Lung (tissue), 16 donors: ENCODE data around the gene NOL12. TPM values are rescaled to one million over a fixed set of nuclear protein-coding genes. Genes with fewer than 3 reads are reported as not detected.
A peak's percentile ranks its signal among the peaks of the same experiment; 100 is the strongest.

ENCODE experiments used
- ATAC-seq: fragments of 200-7000 bp; cut with Tn5 transposase; one replicate; pipeline ENCODE4 v1.9.1; 2020; ENCODE audit warnings: moderate number of reproducible peaks; ENCODE audit not compliant: insufficient read depth, low FRiP score
- DNase-seq, 3 donors: peaks; one replicate each; pipeline ENCODE4 v3.0.0-alpha.2; 2013 to 2017
- H3K27ac ChIP-seq, 2 donors: one replicate each; pipeline ENCODE4 v1.5.1; 2013; ENCODE audit warnings: mild to moderate bottlenecking in 2 of 2, moderate library complexity in 2 of 2, control low read depth in 1 of 2, inconsistent platforms in 1 of 2, low read depth in 1 of 2, low read length in 1 of 2
- H3K27me3 ChIP-seq, 3 donors: one replicate each; pipeline ENCODE4 v1.5.1; 2013; ENCODE audit warnings: low read length in 2 of 3; ENCODE audit not compliant: control insufficient read depth in 3 of 3, insufficient read depth in 3 of 3
- H3K36me3 ChIP-seq, 4 donors: one replicate each; pipeline ENCODE4 v1.5.1; 2013; ENCODE audit warnings: low read length in 4 of 4, mild to moderate bottlenecking in 1 of 4, moderate library complexity in 1 of 4; ENCODE audit not compliant: control insufficient read depth in 4 of 4, insufficient read depth in 4 of 4
- H3K4me1 ChIP-seq, 5 donors: one replicate each; pipeline ENCODE4 v1.5.1; 2013; ENCODE audit warnings: low read length in 5 of 5, mild to moderate bottlenecking in 2 of 5, moderate library complexity in 1 of 5; ENCODE audit not compliant: control insufficient read depth in 5 of 5, insufficient read depth in 5 of 5
- H3K4me3 ChIP-seq: one replicate; pipeline ENCODE4 v1.5.1; 2013; ENCODE audit warnings: mild to moderate bottlenecking, control low read depth, moderate library complexity
- H3K9ac ChIP-seq, 2 donors: one replicate each; pipeline ENCODE4 v1.5.1; 2013; ENCODE audit warnings: low read length in 2 of 2, control low read depth in 1 of 2; ENCODE audit not compliant: insufficient read depth in 1 of 2
- H3K9me3 ChIP-seq, 4 donors: one replicate each; pipeline ENCODE4 v1.5.1; 2013; ENCODE audit warnings: low read length in 3 of 4, mild to moderate bottlenecking in 1 of 4, moderate library complexity in 1 of 4; ENCODE audit not compliant: control insufficient read depth in 4 of 4, insufficient read depth in 3 of 4
- WGBS, 2 donors: extraction: QIAGEN DNeasy Blood & Tissue Kit; methylation state at CpG; one replicate each; pipeline ENCODE4 v1.1.7; 2013; 5-methylcytosine and 5-hydroxymethylcytosine counted together
- long read RNA-seq, 5 donors: transcript quantifications; one replicate each; lab custom pipeline, GENCODE V29; 2026
- polyA plus RNA-seq, 2 donors: library from polyadenylated mRNA; stranded (reverse); fragments of 200-250 nt; gene quantifications; one replicate each; pipeline ENCODE4 v1.2.1, GENCODE V29; 2013
- total RNA-seq, 2 donors: library from RNA; depleted of rRNA in 1 of 2; stranded (reverse); fragments of >200 nt in 1 of 2; gene quantifications; one replicate each; pipeline ENCODE4 v1.2.1, GENCODE V29; 2014 to 2021
- TF ChIP-seq, protein P1 (sequence below): IDR thresholded peaks from 2 replicates; pipeline ENCODE4 v1.5.1; 2012; ENCODE audit warnings: mild to moderate bottlenecking; ENCODE audit errors: control extremely low read depth, extremely low read depth
- donor health status: control.
- donor health status: control.
- donor health status: Bipolar disorder and iron deficiency.
- donor health status: healthy.
- donor health status: DM: yes; HTN: yes; CAD: no.

Gene NOL12
- 10 to 100 TPM; 14.5 to 27.4 TPM for total RNA-seq
- polyA plus RNA-seq, result 10 to 100 TPM; 31.5 to 37.0 TPM
- long read RNA-seq, donor 1, transcript NOL12-201 (6 exons, 2,854 nt), result minor isoform, 7 of 19 reads
- long read RNA-seq, donor 1, transcript NOL12-202 (7 exons, 945 nt), result major isoform, 11 of 19 reads
- long read RNA-seq, donor 1, partial matches to known transcripts, result 0 of 19 reads
- long read RNA-seq, donor 1, other reads (novel, unspliced or antisense), result 0 of 19 reads
- long read RNA-seq, donor 2, partial matches to known transcripts, result 0 of 7 reads
- long read RNA-seq, donor 2, other reads (novel, unspliced or antisense), result 0 of 7 reads
- long read RNA-seq, donor 3, transcript NOL12-202 (7 exons, 945 nt), result major isoform, 6 of 8 reads
- long read RNA-seq, donor 3, partial matches to known transcripts, result 0 of 8 reads
- long read RNA-seq, donor 3, other reads (novel, unspliced or antisense), result 0 of 8 reads
- long read RNA-seq, donor 4, transcript NOL12-202 (7 exons, 945 nt), result major isoform, 8 of 11 reads
- long read RNA-seq, donor 4, partial matches to known transcripts, result 0 of 11 reads
- long read RNA-seq, donor 4, other reads (novel, unspliced or antisense), result 0 of 11 reads
- long read RNA-seq, donor 5, transcript NOL12-202 (7 exons, 945 nt), result major isoform, 10 of 29 reads
- long read RNA-seq, donor 5, partial matches to known transcripts, result 13 of 29 reads
- long read RNA-seq, donor 5, other reads (novel, unspliced or antisense), result 0 of 29 reads

DNA sequence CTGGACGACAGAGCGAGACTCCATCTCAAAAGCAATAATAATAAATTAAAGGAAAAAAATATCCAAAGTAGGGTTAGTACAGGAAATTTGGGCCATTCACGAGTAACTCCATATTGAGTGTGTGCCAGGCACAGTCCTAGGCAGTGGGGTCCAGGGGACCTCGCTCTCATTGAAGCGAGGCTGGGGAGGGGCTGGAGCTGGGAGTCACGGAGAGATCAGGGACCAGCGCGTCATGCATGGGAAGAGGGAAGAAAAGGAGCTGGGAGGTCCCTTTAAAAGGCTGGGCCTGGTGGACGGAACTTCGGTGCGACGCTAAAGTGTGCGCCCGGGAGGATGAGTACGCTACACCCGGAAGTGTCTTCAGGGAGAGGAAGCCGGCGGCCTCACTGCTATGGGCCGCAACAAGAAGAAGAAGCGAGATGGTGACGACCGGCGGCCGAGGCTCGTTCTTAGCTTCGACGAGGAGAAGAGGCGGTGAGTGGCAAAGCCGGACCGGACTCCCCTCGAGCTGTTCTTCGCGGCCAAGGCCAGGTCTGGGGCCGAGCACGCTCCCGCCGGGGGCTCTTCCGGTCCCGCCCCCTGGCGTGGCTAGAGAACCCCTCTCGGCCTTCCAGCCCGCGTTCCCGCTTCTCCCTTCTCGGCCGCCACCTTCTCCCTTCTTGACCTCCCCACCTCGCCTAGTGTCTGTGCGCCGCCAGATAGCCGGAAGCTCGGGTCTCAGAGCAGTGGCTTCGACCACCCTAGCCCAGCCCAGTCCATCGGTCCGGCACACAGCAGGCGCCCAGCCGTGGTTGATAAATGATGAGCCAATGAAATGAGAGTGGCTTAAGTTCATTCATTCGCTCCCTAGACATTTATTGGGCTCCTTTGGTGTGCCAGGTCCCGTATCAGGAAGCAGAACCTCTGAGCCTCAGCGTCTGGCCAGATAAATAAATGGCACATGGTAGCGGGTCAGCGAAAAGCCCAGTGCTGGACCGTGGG, at the start of gene NOL12:
TSS of gene NOL12 (plus strand) at position 342 of the 981 bp plus-strand sequence. CDS start at position 392, 50 bp downstream.
- Histone ChIP-seq H3K9me3 (no peaks in the 10 kb centered on the region), H3K4me1 (peaks cover 0 to 10% (median 4%) of the 10 kb centered on the region in 5 donors), H3K9ac (peak within 1 kb of the TSS; percentile 50 to 71), H3K27ac (peak within 1 kb of the TSS; percentile 77 to 92), H3K27me3 (no peaks in the 10 kb centered on the region), H3K36me3 (peaks cover 0 to 24% (median 9%) of the 10 kb centered on the region in 4 donors), H3K4me3 (peak within 1 kb of the TSS; percentile 91)
- TF ChIP-seq, protein P1, sequence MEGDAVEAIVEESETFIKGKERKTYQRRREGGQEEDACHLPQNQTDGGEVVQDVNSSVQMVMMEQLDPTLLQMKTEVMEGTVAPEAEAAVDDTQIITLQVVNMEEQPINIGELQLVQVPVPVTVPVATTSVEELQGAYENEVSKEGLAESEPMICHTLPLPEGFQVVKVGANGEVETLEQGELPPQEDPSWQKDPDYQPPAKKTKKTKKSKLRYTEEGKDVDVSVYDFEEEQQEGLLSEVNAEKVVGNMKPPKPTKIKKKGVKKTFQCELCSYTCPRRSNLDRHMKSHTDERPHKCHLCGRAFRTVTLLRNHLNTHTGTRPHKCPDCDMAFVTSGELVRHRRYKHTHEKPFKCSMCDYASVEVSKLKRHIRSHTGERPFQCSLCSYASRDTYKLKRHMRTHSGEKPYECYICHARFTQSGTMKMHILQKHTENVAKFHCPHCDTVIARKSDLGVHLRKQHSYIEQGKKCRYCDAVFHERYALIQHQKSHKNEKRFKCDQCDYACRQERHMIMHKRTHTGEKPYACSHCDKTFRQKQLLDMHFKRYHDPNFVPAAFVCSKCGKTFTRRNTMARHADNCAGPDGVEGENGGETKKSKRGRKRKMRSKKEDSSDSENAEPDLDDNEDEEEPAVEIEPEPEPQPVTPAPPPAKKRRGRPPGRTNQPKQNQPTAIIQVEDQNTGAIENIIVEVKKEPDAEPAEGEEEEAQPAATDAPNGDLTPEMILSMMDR, result no peak
- 2 to 4% methylated on average over 52 to 62 of the region's 62 CpGs for WGBS, 2 donors
- ATAC-seq (peak; percentile 86), DNase-seq (peak; percentile 90 to 95 (median 93))

- Histone ChIP-seq H3K4me3 (no peak overlapping the region), H3K36me3 (peaks cover 0 to 9% (median 1%) of the 10 kb centered on the region in 4 donors), H3K27me3 (no peaks in the 10 kb centered on the region), H3K9ac (peak overlapping the region in 1 of 2 donors; percentile 47), H3K9me3 (no peaks in the 10 kb centered on the region), H3K27ac (peak overlapping the region in 1 of 2 donors; percentile 7), H3K4me1 (peaks cover 7 to 81% (median 36%) of the 10 kb centered on the region in 5 donors)
- WGBS, 2 donors, result 51 to 69% methylated on average over 3 of the region's 3 CpGs
- DNase-seq (no peak), ATAC-seq (no peak)
- TF ChIP-seq, protein P1, result no peak
These were observed 49.2 kb upstream of the NOL12 start for GRCh38 chr22:37636949-37637273.

DNA sequence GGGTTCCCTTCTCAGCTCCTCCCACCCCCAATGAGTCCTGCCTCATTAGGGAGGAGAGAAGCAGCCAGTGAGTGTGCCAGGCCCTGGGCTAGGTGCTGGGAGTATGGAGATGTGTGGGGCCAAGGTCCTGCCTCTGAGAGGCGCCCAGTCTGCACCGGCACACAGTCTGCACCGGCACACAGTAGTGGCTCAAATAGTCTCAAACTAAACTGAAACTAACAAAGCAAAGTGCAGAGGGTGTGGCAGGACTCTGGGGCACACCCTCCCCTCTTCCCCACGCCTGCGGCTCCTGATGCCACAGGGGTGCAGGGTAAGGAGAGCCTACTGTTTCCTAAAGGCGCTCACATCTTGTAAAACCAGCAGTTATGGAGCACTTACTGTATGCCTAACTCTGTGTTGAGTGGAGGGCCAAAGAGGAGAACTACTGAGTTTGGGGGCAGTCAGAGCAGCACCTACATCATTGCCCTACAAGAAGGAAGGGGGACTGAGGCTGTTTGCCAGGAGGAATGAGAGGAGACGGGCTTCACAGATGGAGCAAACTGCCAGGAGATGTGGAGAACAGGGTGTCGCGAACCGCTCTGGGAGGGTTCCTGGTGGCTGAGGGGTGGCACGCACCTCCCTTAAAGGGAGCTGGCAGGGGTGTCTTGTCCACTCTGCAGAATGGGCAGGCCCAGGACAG, 47.6 kb upstream of the NOL12 start:
- ATAC-seq (no peak), DNase-seq (no peak)
- Histone ChIP-seq H3K4me3 (no peak overlapping the region), H3K4me1 (peaks cover 7 to 70% (median 31%) of the 10 kb centered on the region in 5 donors), H3K36me3 (peaks cover 0 to 5% (median under 1%) of the 10 kb centered on the region in 4 donors), H3K9me3 (no peaks in the 10 kb centered on the region), H3K9ac (peak overlapping the region in 1 of 2 donors; percentile 11), H3K27me3 (no peaks in the 10 kb centered on the region), H3K27ac (peak overlapping the region in 1 of 2 donors; percentile 57)
- WGBS, 2 donors, result 41 to 47% methylated on average over 11 of the region's 11 CpGs
- TF ChIP-seq, protein P1, result no peak
